ENCODE measurements around the gene INCA1. TPM values are rescaled to one million over a fixed set of nuclear protein-coding genes. Genes with fewer than 3 reads are reported as not detected.

The INCA1 gene
- total RNA-seq, 1 donor = 0.36 TPM

- no peak for TF ChIP-seq CTCF (IDR thresholded peaks at IDR 0.05; ENCODE audit: insufficient read depth, low read length)
- no peak for DNase-seq (ENCODE audit: low read depth)
- no peak overlapping the region for H3K4me3 ChIP-seq (ENCODE audit: low read depth, low read length)
These were observed 30.0 kb upstream of the INCA1 start for GRCh38 chr17:5027299-5027698.

GRCh38 chr17:5024604-5025003 is 27.3 kb upstream of the INCA1 start:
- H3K4me3 ChIP-seq (ENCODE audit: low read depth, low read length) = no peak overlapping the region
- no peak for DNase-seq (ENCODE audit: low read depth)
- no peak for TF ChIP-seq CTCF (IDR thresholded peaks at IDR 0.05; ENCODE audit: insufficient read depth, low read length)

DNA sequence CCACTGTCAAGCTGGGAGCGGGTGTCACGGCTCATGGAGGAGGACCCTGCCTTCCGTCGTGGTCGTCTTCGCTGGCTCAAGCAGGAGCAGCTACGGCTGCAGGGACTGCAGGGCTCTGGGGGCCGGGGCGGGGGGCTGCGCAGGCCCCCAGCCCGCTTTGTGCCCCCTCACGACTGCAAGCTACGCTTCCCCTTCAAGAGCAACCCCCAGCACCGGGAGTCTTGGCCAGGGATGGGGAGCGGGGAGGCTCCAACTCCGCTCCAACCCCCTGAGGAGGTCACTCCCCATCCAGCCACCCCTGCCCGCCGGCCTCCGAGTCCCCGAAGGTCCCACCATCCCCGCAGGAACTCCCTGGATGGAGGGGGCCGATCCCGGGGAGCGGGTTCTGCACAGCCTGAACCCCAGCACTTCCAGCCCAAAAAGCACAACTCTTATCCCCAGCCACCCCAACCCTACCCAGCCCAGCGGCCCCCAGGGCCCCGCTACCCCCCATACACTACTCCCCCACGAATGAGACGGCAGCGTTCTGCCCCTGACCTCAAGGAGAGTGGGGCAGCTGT is 26.3 kb upstream of the INCA1 start:
- no peak for TF ChIP-seq CTCF (IDR thresholded peaks at IDR 0.05; ENCODE audit: insufficient read depth, low read length)
- no peak overlapping the region for H3K4me3 ChIP-seq (ENCODE audit: low read depth, low read length)
- no peak for DNase-seq (ENCODE audit: low read depth)

DNA sequence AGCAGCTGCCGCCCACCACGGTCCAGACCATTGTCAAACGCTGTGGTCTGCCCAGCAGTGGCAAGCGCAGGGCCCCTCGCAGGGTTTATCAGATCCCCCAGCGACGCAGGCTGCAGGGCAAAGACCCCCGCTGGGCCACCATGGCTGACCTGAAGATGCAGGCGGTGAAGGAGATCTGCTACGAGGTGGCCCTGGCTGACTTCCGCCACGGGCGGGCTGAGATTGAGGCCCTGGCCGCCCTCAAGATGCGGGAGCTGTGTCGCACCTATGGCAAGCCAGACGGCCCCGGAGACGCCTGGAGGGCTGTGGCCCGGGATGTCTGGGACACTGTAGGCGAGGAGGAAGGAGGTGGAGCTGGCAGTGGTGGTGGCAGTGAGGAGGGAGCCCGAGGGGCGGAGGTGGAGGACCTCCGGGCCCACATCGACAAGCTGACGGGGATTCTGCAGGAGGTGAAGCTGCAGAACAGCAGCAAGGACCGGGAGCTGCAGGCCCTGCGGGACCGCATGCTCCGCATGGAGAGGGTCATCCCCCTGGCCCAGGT is 24.9 kb upstream of the INCA1 start:
- no peak overlapping the region for H3K4me3 ChIP-seq (ENCODE audit: low read depth, low read length)
- no peak for DNase-seq (ENCODE audit: low read depth)
- TF ChIP-seq CTCF (IDR thresholded peaks at IDR 0.05; ENCODE audit: insufficient read depth, low read length) = no peak

- no peak for DNase-seq (ENCODE audit: low read depth)
- H3K4me3 ChIP-seq (ENCODE audit: low read depth, low read length) = no peak overlapping the region
- no peak for TF ChIP-seq CTCF (IDR thresholded peaks at IDR 0.05; ENCODE audit: insufficient read depth, low read length)
These were observed 23.2 kb upstream of the INCA1 start for GRCh38 chr17:5020502-5021023.

- DNase-seq (ENCODE audit: low read depth) = no peak
- H3K4me3 ChIP-seq (ENCODE audit: low read depth, low read length) = no peak overlapping the region
- no peak for TF ChIP-seq CTCF (IDR thresholded peaks at IDR 0.05; ENCODE audit: insufficient read depth, low read length)
These were observed 22.2 kb upstream of the INCA1 start for GRCh38 chr17:5019475-5019956.

Measured in fibroblast of the aortic adventitia (primary cell).